WERI-Rb-1 (cell line): ENCODE data around the gene CPNE1.
"Not testable (repeated sequence)": the region's sequence is repeated elsewhere in the genome, so short reads cannot be mapped to it uniquely, and the experiment has no call there.

Source experiments
- DNase-seq: peaks from one replicate; pipeline ENCODE4 v3.0.0-alpha.2; 2020
- H3K27ac ChIP-seq: fragments of 250-450 bp; sonication (Bioruptor Pico); 2 replicates; pipeline ENCODE4 v1.5.1; 2020; ENCODE audit warnings: mild to moderate bottlenecking, moderate library complexity
- H3K27me3 ChIP-seq: fragments of 250-450 bp; sonication (Bioruptor Pico); 2 replicates; pipeline ENCODE4 v1.5.1; 2021; ENCODE audit warnings: mild to moderate bottlenecking, low read depth, moderate library complexity; ENCODE audit not compliant: insufficient read depth, severe bottlenecking
- H3K36me3 ChIP-seq: fragments of 250-450 bp; sonication (Bioruptor Pico); 2 replicates; pipeline ENCODE4 v1.5.1; 2020; ENCODE audit warnings: mild to moderate bottlenecking, moderate library complexity
- H3K4me3 ChIP-seq: 2 replicates; pipeline ENCODE4 v1.5.1; 2011; ENCODE audit warnings: low read depth, mild to moderate bottlenecking, control low read depth, low read length
- H3K9me3 ChIP-seq: fragments of 250-450 bp; sonication (Bioruptor Pico); 2 replicates; pipeline ENCODE4 v1.5.1; 2021; ENCODE audit warnings: mild to moderate bottlenecking, moderate library complexity; ENCODE audit not compliant: severe bottlenecking
- CTCF ChIP-seq: IDR thresholded peaks from 2 replicates; pipeline ENCODE4 v1.5.1; 2011; ENCODE audit warnings: low read depth, mild to moderate bottlenecking, control low read depth, inconsistent platforms, low read length

The CPNE1 gene

GRCh38 chr20:35697696-35698297, 33.1 kb upstream of the CPNE1 start:
- Histone ChIP-seq H3K9me3 (no peaks in the 10 kb centered on the region), H3K27ac (no peak overlapping the region; the same call in 1 of the 2 replicates), H3K36me3 (peaks cover 35% of the 10 kb centered on the region), H3K27me3 (no peaks in the 10 kb centered on the region), H3K4me3 (peak overlapping the region; percentile 90)
- DNase-seq: no peak
- no peak for TF ChIP-seq CTCF

GRCh38 chr20:35695978-35696377, 31.3 kb upstream of the CPNE1 start:
- Histone ChIP-seq H3K27ac (no peak overlapping the region), H3K36me3 (peaks cover 22% of the 10 kb centered on the region), H3K9me3 (no peaks in the 10 kb centered on the region), H3K27me3 (no peaks in the 10 kb centered on the region), H3K4me3 (no peak overlapping the region)
- DNase-seq: no peak
- TF ChIP-seq CTCF: no peak

- H3K4me3 ChIP-seq: no peak overlapping the region
These were observed 30.6 kb upstream of the CPNE1 start for GRCh38 chr20:35695245-35695749.

GRCh38 chr20:35690265-35690664, 25.6 kb upstream of the CPNE1 start:
- Histone ChIP-seq H3K27ac (no peak overlapping the region), H3K4me3 (no peak overlapping the region), H3K36me3 (peaks cover 21% of the 10 kb centered on the region), H3K27me3 (no peaks in the 10 kb centered on the region), H3K9me3 (peaks cover 3% of the 10 kb centered on the region)
- no peak for DNase-seq
- TF ChIP-seq CTCF: no peak

More at GRCh38 chr20:35695245-35695749, 30.6 kb upstream of the CPNE1 start:
- no peak for TF ChIP-seq CTCF
- H3K27me3 ChIP-seq: no peaks in the 10 kb centered on the region
- no peak for DNase-seq
- H3K27ac ChIP-seq: no peak overlapping the region
- no peaks in the 10 kb centered on the region for H3K9me3 ChIP-seq
- peaks cover 18% of the 10 kb centered on the region for H3K36me3 ChIP-seq

GRCh38 chr20:35686872-35687271, 22.2 kb upstream of the CPNE1 start:
- peak; percentile 60 for DNase-seq
- H3K9me3 ChIP-seq, H3K27me3 ChIP-seq, H3K36me3 ChIP-seq, H3K4me3 ChIP-seq, H3K27ac ChIP-seq: not testable (repeated sequence)
- TF ChIP-seq CTCF: peak; percentile 49

GRCh38 chr20:35685368-35685767, 20.7 kb upstream of the CPNE1 start:
- H3K36me3 ChIP-seq: peaks cover 11% of the 10 kb centered on the region
- not testable (repeated sequence) for H3K27me3 ChIP-seq, DNase-seq, H3K9me3 ChIP-seq, H3K27ac ChIP-seq, H3K4me3 ChIP-seq
